ENCODE measurements around the gene LIN54. TPM values are rescaled to one million over a fixed set of nuclear protein-coding genes. Genes with fewer than 3 reads are reported as not detected.
"Not testable (repeated sequence)": the region's sequence is repeated elsewhere in the genome, so short reads cannot be mapped to it uniquely, and the experiment has no call there.

LIN54 gene
- total and polyA plus RNA-seq, 7 donors, result 4.6 to 10.0 (median 6.5) TPM

GRCh38 chr4:83028976-83029375 is 18.4 kb upstream of the LIN54 start:
- intact Hi-C loops (cut with DNase I), result no loop called here
- H3K9me3 ChIP-seq, result peaks cover 0 to 2% (median 0%) of the 10 kb centered on the region in 4 donors
- 53 to 57% methylated on average over 3 of the region's 3 CpGs for WGBS, 2 donors

GRCh38 chr4:83025563-83025962 is 14.9 kb upstream of the LIN54 start:
- H3K27me3 ChIP-seq, result no peaks in the 10 kb centered on the region
- no peak for DNase-seq
- peaks cover 0 to 2% (median 0%) of the 10 kb centered on the region in 4 donors for H3K9me3 ChIP-seq
- H3K4me3 ChIP-seq, result no peak overlapping the region
- no peak overlapping the region for H3K27ac ChIP-seq
- no peak for TF ChIP-seq EP300 (IDR thresholded peaks at IDR 0.05)
- TF ChIP-seq, protein P1, sequence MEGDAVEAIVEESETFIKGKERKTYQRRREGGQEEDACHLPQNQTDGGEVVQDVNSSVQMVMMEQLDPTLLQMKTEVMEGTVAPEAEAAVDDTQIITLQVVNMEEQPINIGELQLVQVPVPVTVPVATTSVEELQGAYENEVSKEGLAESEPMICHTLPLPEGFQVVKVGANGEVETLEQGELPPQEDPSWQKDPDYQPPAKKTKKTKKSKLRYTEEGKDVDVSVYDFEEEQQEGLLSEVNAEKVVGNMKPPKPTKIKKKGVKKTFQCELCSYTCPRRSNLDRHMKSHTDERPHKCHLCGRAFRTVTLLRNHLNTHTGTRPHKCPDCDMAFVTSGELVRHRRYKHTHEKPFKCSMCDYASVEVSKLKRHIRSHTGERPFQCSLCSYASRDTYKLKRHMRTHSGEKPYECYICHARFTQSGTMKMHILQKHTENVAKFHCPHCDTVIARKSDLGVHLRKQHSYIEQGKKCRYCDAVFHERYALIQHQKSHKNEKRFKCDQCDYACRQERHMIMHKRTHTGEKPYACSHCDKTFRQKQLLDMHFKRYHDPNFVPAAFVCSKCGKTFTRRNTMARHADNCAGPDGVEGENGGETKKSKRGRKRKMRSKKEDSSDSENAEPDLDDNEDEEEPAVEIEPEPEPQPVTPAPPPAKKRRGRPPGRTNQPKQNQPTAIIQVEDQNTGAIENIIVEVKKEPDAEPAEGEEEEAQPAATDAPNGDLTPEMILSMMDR (IDR thresholded peaks at IDR 0.05), result no peak
- no peak for TF ChIP-seq POLR2A (IDR thresholded peaks at IDR 0.05)
- TF ChIP-seq POLR2AphosphoS5 (IDR thresholded peaks at IDR 0.05), result no peak
- H3K4me1 ChIP-seq, result no peaks in the 10 kb centered on the region
- no peaks in the 10 kb centered on the region for H3K36me3 ChIP-seq
- intact Hi-C loops (cut with DNase I), result no loop called here

More at GRCh38 chr4:83028976-83029375, 18.4 kb upstream of the LIN54 start:
- Histone ChIP-seq H3K36me3 (no peaks in the 10 kb centered on the region), H3K27ac (no peak overlapping the region), H3K4me1 (no peaks in the 10 kb centered on the region), H3K27me3 (no peaks in the 10 kb centered on the region), H3K4me3 (no peak overlapping the region)
- TF ChIP-seq, protein P1 (IDR thresholded peaks at IDR 0.05), result no peak
- TF ChIP-seq POLR2A (IDR thresholded peaks at IDR 0.05) (no peak), EP300 (IDR thresholded peaks at IDR 0.05) (no peak), POLR2AphosphoS5 (IDR thresholded peaks at IDR 0.05) (no peak)
- DNase-seq, result no peak

DNA sequence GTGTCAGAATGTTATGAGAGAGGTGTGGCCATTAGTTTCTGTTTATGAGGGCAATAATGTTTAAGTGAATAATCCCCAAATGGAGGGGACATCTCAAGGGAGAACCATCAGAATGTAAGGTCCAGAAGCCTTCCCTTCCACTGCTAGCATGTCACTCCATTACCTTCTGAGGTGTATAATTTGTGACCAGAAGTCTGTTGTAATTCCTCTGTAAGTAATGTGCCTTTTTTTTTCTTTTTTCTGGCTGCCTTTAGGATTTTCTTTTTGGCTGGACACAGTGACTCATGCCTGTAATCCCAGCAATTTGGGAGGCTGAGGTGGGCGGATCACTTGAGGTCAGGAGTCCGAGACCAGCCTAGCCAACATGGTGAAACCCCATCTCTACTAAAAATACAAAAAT is 13.6 kb upstream of the LIN54 start:
- no peaks in the 10 kb centered on the region for H3K4me1 ChIP-seq
- intact Hi-C loops (cut with DNase I), result no loop called here
- WGBS, 2 donors, result 88 to 93% methylated on average over 2 of the region's 2 CpGs
- H3K36me3 ChIP-seq, result no peaks in the 10 kb centered on the region
- no peaks in the 10 kb centered on the region for H3K27me3 ChIP-seq
- peaks cover 0 to 2% (median 0%) of the 10 kb centered on the region in 4 donors for H3K9me3 ChIP-seq
- no peak overlapping the region for H3K4me3 ChIP-seq
- DNase-seq, result no peak
- no peak overlapping the region for H3K27ac ChIP-seq
- TF ChIP-seq EP300 (IDR thresholded peaks at IDR 0.05), result no peak

DNA sequence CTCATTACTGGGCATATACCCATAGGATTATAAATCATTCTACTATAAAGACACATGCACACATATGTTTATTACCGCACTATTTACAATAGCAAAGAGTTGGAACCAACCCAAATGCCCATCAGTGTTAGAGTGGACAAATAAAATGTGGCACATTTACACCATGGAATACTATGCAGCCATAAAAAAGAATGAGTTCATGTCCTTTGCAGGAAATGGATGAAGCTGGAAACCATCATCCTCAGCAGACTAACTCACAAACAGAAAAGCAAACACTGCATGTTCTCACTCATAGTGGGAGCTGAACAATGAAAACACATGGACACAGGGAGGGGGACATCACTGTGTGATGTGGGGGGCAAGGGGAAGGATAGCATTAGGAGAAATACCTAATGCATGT is 13.0 kb upstream of the LIN54 start:
- H3K36me3 ChIP-seq; H3K27me3 ChIP-seq; H3K4me1 ChIP-seq; intact Hi-C loops (cut with DNase I); H3K27ac ChIP-seq; DNase-seq; H3K9me3 ChIP-seq; H3K4me3 ChIP-seq: not testable (repeated sequence)
- WGBS, 2 donors, result 76 to 95% methylated on average over 1 of the region's 1 CpG

GRCh38 chr4:83022724-83023450 is 12.3 kb upstream of the LIN54 start:
- 85 to 90% methylated on average over 2 of the region's 2 CpGs for WGBS, 2 donors
- intact Hi-C loops (cut with DNase I), result no loop called here
- H3K27ac ChIP-seq, result no peak overlapping the region

More at GRCh38 chr4:83022724-83023450, 12.3 kb upstream of the LIN54 start:
- Histone ChIP-seq H3K27me3 (no peaks in the 10 kb centered on the region), H3K4me3 (no peak overlapping the region), H3K36me3 (no peaks in the 10 kb centered on the region), H3K9me3 (peaks cover 0 to 2% (median 0%) of the 10 kb centered on the region in 4 donors), H3K4me1 (no peaks in the 10 kb centered on the region)
- no peak for TF ChIP-seq POLR2AphosphoS5 (IDR thresholded peaks at IDR 0.05)
- TF ChIP-seq EP300 (IDR thresholded peaks at IDR 0.05), result no peak
- no peak for TF ChIP-seq POLR2A (IDR thresholded peaks at IDR 0.05)
- TF ChIP-seq, protein P1 (IDR thresholded peaks at IDR 0.05), result no peak
- no peak for DNase-seq

All from sigmoid colon (tissue), 7 donors.